GM19023 (cell line): ENCODE results near the gene LATS2.

Experiments used
- ATAC-seq: cut with Tn5 transposase; IDR thresholded peaks from one replicate; pipeline ENCODE4 v1.9.1; 2021; ENCODE audit warnings: mild to moderate bottlenecking, moderate library complexity; ENCODE audit not compliant: unreplicated experiment

The LATS2 gene

GRCh38 chr13:21020176-21020575, 41.2 kb downstream of the LATS2 start:
- ATAC-seq = no peak

GRCh38 chr13:21018220-21018619, 43.2 kb downstream of the LATS2 start:
- no peak for ATAC-seq

DNA sequence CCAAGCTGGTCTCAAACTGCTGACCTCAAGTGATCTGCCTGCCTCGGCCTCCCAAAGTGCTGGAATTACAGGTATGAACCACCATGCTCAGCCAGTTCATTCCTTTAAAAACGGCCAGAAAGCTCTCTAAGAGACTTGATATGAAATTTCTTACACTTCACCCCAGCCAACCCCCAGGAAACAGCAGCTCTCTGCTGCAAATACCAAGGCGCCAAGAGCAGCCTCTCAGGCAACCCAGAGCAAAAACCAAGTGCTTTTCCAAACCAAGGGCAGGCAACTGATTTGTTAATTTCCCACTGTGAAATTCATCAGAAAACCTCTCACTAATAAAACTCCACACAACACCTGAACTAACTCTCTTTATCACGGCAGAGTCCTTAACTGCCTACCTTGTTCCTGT, 44.9 kb downstream of the LATS2 start:
- no peak for ATAC-seq

DNA sequence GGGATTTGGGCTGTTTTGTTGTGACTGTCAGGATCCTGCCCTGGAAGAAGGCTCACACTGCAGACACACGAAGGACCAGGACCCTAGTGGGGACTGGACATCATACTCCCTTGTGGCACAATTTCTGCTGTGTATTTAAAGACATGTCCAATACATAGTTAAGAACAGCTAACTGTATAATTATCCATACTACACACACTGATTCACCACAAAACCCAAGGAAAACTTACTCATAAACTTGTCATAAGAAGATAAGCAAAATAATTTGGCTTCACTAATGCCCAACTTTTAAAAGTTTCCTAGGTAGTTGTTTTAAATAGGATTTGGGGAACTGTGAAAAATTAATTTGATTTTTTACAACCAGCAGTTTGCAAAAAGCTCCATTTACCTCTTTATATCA, 46.1 kb downstream of the LATS2 start:
- no peak for ATAC-seq

DNA sequence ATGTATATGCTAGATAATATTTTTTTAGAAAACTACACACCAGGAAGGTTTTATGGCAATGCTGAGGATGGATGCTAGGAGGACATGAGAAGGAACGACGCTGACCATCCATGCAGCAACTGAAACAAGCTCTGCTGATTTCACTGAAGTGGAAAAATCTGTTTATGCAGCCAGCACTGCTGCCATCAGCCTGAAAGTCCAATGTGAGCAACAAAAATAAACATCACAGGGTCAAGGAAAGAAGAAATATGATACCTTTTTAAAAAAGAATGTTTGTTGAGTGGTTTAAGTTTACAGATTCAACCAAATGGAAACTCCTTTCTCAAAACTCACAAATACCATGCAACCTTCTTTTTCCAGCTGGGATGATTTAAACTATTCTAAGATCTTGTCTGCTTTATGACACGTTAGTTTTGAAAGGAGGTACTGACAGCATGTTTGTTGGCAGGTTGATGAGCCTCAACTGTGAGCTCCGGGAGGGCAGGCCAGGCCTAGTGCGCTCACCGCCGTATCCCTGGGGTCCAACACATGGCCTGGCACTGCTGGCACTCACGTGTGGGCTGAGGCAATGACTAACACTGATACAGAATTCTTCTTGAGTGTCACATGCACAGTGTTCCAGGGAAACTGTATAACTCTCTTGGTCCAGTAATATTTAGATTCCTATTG, 46.8 kb downstream of the LATS2 start:
- no peak for ATAC-seq

GRCh38 chr13:21014139-21014501, 47.3 kb downstream of the LATS2 start:
- ATAC-seq = no peak

GRCh38 chr13:21013682-21014038, 47.7 kb downstream of the LATS2 start:
- ATAC-seq = no peak

DNA sequence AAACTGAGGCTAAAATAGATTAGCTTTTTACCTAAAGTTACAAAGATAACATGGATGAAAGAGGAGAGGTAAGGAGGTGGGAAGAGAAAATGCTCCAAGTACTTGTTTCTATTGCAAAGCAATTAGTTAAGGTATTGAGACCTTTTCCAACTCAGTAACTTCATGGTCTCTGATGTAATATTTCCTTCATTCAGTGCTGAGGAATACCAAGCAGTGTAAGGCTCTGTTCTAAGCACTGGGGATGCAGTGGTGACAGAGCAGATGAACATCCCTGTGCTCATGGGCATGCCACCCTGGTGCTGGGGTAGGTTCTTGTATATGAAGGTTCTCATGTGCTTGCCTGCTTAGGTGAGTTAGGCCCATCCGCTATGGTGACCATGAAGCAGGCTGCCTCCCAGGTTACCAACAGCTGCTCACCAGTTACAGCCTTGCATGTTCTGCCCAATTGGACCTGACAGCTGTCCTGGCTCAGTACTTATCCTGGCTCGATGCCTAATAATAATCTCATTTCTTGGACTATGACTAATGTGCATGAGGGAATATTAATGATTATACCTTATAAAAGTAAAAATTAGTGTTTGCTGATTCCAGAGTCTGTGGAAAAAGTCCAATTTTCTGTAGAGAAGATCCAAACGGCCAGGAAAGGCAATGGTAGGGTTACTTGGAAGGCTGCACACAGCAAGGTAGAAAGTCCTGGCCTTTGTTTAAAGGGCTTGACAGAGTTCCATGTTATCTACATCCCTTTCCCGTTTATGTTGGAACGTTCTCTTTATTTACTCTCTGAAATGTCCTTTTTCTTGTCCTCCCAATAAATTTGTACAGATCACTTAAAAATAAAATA, 48.3 kb downstream of the LATS2 start:
- ATAC-seq = no peak

- ATAC-seq = no peak
These were observed 49.2 kb downstream of the LATS2 start for GRCh38 chr13:21012211-21012610.

DNA sequence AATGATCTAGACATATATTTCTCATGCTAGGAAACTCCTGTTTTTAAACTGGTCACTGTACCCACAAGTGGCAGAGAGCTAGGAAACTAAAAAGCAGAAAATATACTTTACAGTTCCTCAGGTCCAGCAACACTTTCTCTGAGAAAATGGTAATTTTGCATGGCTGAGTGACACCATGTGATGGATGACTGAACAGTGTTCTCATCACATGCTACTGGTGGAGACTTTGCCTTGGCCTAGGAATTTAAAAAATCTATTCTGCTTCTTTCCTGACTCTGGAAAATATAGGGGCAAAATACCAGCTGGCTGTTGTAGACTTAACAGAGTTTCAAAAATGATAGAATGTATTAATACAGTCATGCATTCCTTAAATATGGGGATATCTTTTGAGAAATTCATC, 50.0 kb downstream of the LATS2 start:
- ATAC-seq = no peak

DNA sequence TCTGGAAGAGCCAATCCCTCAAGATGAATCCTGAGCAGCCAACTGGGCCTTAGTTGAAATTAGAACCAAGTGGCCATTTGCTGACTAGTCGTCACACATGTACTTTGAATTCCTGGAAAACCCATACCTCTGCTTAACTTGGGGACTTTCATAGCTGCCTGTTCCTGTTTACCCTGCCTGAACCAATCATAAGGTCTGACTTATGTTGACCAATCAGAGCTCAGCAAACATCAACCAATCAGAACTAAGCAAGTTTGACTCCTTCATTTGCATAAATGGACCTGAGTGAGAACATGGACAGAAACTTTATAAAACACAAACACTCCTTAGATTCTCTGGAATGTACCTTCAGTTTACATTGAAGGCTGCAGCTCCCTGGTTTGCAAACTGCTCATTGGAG, 50.8 kb downstream of the LATS2 start:
- ATAC-seq = no peak

GRCh38 chr13:21009036-21009435, 52.4 kb downstream of the LATS2 start:
- no peak for ATAC-seq

- ATAC-seq = no peak
These were observed 53.4 kb downstream of the LATS2 start for GRCh38 chr13:21008026-21008425.

GRCh38 chr13:21006141-21007005, 55.0 kb downstream of the LATS2 start:
- no peak for ATAC-seq

- ATAC-seq = no peak
These were observed 56.2 kb downstream of the LATS2 start for GRCh38 chr13:21005193-21005592.

DNA sequence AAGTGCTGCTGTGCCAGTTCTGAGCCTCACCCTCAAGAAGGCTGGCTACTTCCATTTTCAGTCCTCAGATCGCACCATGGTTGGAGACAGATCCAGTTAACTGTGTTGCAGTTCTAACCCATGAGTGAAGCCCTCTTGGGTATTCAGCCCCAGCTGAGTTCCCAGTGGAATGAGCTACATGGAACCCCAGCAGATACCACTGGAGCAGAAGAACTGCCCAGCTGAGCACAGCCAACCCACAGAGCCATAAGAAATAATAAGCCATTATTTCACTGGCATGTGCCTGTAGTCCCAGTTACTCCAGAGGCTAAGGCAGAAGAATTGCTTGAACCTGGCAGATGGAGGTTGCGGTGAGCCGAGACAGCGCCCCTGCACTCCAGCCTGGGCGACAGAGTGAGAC, 59.9 kb downstream of the LATS2 start:
- ATAC-seq = no peak

DNA sequence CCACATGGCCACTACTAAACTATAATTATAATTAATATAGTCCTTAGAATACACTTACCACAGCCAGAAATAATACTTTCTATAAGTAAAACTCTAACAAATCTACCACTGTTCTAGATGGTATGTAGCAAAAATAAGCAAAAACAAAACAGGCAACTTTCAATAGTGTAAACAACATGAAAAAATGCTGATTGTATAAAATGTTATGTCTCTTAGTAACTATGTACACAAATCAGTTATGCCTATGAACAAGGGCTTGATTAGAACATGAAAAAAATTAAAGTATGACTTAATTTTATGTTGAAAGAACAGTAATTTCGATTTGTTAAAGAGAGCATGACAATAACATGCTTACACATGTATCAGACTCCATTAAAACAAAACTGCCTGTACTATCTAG, 60.7 kb downstream of the LATS2 start:
- no peak for ATAC-seq

- no peak for ATAC-seq
These were observed 62.6 kb downstream of the LATS2 start for GRCh38 chr13:20998649-20999415.

- ATAC-seq = no peak
These were observed 63.9 kb downstream of the LATS2 start for GRCh38 chr13:20997301-20998161.

DNA sequence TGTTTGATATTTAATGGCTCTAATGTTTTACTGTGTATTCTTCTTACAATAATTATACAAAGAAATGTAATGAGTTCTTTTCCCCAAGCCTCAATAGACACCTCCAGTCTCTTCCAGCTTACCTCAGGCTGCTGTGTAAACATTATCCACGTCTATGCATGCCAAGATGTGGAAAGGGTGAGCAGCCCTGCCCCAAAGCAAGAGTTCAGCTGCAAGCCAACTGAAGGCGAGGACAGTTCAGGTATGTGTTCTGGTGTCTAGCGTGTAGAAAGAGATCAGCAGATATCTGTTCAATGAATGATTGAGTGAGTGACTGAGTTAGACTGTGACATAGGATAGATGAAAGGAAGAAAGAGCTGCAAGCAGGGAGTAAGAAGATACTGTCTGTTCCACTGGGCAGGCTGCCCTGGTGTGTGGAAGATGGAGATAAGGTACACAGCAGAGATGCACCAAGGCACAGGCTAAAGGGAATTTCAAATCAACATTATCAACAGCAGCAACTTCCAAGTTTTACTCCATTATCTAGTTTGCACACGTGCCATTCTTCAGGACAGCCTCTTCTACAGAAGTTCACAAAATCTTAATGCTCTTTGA, 66.0 kb downstream of the LATS2 start:
- no peak for ATAC-seq
